Superior temporal gyrus (tissue), 1 donor: Measurements from ENCODE around the gene RAPGEF2.
"Not testable (repeated sequence)": the region's sequence is repeated elsewhere in the genome, so short reads cannot be mapped to it uniquely, and the experiment has no call there.

Source experiments
- DNase-seq: peaks from one replicate; pipeline ENCODE4 v3.0.0-alpha.2; 2016; ENCODE audit errors: extremely low spot score

Gene RAPGEF2

DNA sequence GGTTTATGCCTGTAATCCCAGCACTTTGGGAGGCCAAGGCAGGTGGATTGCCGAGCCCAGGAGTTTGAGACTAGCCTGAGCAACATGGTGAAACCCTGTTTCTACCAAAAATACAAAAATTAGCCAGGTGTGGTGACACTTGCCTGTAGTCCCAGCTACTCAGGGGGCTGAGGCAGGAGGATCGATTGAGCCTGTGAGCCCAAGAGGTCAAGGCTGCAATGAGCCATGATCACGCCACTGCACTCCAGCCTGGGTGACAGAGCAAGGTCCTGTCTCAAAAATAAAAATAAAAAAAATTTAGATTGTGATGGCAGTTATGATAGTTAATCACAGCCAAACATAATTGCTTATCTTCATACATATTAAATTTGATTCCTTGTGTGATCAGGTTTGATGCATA, 58.6 kb downstream of the RAPGEF2 start:
- not testable (repeated sequence) for DNase-seq

DNA sequence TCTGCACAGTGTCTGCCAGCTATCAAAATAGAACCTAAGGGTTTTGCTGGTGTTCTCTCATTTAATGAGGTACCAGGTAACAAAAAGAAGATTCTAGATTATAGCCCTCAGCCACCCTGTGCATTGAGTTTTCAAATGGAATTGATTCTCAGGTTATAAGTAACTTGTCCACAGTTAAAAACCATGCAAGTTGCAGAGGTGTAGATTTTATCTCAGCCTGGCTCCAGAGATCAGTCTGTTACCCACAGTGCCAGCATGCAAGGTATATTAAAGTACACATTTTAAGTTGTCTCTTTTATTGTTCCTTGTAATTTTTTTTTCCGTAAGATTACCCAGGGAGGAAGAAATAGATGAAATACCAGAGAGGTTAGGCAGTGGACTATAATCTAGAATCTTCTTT, 59.7 kb downstream of the RAPGEF2 start:
- DNase-seq = no peak

DNA sequence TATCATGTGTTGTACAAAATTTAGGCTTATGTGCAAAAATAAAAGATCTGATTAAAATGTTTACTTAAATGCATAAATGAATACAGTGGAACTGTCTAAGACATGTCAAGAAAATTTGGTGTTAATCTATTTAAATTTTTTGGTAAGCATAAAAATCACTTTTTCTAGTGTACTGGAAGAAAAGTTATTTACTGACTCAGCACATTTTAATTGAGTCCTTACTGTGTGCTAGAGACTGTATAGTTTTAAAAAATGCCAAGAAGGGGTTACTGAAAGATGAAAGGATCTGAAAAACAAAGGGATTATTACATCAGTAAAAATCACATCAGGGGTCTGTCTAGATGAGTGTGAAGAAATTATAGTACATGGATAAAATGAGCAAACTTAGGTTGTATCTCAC, 60.6 kb downstream of the RAPGEF2 start:
- no peak for DNase-seq

DNA sequence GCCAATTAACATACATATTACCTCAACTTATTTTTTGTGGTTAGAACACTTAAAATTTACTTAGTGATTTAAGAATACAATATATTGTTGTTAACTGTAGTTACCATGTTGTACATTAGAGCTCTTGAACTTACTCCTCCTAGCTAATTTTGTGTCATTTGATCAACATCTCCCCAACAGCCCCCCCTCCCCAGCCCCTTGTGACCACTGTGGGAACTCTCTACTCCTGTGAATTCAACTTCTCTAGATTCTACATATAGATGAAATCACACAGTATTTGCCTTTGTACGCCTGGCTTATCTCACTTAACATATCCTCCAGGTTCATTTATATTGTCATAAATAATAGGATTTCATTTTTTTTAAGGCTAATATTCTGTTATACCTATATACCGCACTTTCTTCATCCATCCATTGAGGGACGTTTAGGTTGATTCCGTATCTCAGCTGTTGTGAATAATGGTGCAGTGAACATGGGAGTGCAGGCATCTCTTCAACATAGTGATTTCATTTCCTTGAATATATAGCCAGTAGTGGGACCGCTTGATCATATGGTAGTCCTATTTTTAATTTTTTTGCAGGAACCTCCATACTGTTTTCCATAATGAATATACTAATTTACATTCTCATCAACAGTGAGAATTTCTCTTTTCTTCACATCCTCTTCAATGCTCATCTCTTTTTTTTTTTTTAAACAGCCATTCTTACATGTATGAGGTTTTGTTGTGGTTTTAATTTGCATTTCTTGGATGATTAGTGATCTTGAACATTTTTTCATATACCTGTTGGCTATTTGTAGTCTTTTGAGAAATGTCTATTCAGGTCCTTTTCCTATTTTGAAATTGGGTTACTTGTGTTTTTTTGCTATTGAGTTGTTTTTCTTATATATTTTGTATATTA, 66.8 kb downstream of the RAPGEF2 start:
- no peak for DNase-seq

DNA sequence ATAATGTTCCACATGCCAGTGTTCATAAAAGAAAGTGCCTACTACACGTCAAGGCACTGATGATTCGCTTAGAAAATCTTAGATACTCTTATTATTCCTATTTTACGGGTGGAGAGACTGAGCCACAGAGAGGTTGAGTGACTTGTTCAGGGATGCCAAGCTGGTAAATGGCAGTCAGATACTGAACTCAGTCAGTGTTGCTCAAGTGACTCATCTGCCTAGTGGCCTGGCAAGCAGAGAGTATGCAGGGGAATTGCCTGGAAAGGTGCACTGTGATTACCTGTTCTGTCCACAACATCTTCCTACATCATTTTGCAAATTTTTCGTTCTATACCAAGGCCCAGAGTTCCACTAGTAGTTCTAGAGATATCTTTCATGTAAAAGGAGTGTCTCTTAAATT, 68.4 kb downstream of the RAPGEF2 start:
- no peak for DNase-seq

DNA sequence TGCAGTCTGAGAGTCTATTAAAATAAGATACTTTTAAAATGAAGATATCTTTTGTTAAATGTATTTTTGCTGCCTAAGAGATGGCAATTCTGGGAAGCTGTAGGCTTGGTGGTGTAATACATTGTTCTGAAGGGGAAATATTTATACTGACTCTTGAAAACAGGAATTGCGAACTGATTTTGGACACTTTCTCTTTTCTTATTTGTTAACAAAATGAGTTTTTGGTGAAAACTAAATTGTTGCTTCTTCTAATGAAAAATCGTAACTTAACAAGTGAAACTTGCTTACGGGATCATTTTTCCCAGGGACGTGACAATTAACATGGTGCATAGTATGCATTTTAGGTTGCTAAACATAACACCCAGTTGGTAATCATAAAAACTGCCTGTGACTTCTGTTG, 71.0 kb downstream of the RAPGEF2 start:
- DNase-seq = no peak

DNA sequence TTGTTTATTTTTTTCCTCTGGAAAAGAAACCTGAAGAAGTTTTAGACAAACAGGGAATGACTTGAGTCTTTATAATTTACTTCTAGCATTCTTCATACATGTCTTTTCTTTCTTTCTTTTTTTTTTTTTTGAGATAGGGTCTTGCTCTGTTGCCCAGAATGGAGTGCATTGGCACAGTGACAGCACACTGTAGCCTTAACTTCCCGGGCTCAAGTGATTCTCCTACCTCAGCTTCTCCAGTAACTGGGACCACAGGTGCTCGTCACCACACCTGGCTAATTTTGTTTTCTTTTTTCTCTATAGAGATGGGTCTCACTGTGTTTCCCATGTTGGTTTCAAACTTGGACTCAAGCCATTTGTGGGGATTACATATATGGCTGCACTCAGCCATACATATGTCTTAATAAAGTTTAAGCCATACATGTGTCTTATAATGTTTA, 71.8 kb downstream of the RAPGEF2 start:
- DNase-seq = no peak

DNA sequence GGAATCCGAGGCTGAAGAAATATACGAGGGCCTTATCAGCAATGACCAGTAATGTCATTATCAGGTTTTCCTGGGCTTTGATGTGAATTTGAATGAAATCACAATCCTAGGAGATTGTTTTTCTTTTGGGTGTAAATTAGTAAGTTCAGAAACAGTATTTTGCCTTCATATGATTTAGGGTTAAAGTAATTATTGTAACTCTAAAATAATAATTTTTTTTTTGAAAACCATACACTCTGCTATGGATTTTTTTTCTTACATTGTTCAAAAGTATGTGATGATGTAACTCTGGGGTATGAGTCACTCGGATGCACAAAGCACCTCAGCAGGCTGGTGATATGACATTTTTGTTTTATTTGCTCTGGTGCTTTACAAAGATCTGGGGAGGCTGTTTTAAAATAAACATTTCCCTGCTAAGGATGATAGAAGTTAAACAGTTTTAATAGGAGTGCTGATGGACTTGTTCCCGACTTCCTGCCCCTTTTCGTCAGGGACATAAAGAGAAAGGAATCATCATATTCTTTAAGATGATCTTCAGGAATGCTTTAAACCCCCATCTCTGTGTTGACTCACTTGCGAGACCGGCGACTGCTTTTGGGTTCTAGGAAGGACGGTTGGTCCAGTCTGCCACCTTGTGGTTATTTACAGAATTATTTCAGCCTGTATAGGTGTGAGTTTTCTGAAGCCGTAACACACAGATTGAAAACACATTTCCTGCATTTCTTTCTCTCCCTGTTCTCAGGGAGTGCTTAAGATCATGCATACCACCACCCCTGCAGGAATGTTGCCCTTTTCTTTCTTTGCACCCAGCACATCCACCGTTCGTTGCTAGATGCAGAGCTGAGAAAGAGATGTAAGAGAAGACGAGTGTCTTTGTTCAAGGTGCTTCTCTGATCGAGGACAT, 72.5 kb downstream of the RAPGEF2 start:
- peak; percentile 97 for DNase-seq

DNA sequence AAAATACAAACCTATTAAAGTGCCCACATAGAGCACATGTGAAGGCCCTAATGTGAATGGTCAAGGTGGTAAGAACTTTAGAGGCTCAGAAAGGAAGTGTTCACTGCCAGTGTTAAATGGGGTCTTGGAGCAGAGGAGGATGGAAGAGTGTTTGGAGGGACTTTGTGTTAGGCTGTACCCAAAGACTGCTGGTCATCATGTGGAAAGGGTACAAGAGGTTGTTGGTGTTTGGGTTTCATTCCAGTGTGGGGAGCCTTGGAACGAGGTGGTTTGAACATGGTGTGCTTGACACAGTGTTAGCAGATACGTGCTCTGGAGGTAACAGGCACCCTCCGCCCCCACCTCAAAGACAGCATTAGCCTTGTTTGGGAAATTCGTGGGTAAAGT, 73.1 kb downstream of the RAPGEF2 start:
- DNase-seq = no peak

DNA sequence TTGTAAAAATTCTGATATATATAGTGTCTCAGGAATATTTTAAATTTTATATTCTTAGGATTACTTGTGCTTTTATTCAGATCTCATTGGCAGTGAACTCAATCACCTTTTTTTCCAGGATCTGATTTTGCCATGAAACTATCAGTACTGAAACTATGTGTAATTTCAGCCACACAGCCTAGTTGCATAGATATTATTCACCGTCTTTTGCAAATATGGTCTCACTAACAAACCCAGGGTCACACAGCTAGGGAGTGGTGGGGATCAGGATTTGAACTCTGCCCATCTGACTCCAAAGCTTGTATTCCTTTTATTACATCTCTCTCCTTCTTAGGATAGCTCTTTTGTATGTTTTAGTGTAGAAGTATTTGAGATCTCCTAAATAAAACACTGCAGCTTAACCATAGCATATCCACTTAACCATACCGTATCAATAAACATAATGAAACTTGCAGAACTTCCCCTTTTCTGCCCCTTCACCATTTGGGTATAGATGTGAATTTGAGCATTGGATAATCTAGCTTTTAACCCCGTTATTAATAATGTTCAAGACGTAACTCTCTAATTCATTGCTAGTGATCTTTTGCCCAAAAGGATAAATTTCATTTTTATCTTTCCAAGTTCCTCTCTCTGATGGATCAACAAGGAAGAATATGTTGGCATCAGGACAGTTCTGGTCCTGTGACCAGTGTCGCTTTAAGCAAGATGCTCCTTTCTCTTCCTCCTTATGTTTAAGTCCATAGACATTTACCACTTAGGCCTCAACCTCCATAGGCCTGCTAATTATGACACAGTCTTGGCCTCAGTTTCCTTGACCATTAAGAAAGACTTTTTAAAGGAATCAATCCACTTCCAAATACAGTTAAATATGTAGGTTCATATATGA, 74.6 kb downstream of the RAPGEF2 start:
- no peak for DNase-seq

DNA sequence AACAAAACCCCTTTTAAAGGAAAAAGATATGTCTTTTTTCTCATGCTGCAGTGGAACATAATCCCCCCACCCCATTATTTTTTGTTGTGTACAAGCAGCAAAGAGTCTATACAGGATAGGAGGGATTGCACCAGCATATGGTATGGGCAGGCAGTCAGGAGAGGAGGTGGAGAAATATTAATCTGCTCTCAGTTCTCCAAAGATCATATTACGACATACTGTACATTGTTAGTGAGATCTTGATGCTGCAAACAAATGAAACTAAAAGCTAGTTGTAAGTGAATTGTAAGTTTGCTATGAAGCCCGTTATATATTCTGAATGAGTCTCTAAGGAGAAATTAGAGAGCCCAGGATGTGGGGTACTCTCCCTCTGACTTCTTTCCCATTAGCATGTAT, 75.3 kb downstream of the RAPGEF2 start:
- no peak for DNase-seq

DNA sequence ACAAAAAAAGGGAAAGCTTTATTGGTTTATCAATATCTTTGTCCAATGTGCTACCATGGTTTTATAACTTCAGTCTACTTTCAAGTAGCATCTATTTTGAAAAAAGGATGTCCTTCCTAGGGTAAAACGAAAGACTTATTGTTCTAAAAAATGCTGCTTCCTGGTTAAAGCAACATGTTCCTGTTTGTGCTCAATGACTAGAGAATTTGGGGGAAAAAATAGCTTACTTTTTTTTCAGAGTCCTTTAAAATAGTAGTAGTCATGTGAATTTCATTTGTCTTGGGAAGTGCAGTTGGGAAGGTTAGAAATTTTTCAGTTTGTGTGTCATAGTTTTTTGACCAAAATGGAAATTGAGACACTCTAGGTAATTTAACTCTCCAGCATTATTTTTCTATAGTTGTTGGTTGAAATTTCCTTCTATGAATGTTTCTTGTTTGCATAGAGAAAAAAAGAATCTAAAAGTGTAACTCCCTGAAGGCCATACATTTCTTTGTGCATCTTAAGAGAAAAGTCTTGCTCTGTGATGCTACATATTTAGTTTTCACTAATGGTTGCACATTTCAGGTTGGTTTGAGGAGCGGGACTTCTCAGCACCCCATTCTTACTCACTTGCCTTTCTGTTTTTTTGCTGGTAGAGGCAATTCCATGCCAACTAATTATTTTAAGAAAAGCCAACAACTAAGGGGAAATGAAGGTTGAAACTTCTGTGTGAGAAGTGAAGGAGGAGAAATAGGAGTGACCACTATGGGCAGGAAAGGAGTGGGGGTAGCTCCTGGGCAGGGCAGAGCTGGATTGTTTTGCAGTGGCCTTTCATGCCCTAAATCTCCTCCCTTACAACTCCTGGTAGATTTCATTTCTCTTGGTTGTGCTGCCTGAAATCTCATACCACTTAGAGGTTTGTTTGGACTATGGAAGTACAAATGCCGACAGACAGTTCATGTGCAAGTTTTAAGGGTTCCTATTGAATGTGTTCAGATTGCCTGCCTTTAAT, 76.4 kb downstream of the RAPGEF2 start:
- DNase-seq = no peak

DNA sequence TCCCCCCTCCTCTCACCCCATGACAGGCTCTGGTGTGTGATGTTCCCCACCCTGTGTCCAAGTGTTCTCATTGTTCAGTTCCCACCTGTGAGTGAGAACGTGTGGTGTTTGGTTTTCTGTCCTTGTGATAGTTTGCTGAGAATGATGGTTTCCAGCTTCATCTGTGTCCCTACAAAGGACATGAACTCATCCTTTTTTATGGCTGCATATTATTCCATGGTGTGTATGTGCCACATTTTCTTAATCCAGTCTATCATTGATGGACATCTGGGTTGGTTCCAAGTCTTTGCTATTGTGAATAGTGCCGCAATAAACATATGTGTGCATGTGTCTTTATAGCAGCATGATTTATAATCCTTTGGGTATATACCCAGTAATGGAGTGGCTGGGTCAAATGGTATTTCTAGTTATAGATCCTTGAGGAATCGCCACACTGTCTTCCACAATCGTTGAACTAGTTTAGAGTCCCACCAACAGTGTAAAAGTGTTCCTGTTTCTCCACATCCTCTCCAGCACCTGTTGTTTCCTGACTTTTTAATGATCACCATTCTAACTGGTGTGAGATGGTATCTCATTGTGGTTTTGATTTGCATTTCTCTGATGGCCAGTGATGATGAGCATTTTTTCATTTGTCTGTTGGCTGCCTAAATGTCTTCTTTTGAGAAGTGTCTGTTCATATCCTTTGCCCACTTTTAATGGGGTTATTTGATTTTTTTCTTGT, 81.2 kb downstream of the RAPGEF2 start:
- not testable (repeated sequence) for DNase-seq

DNA sequence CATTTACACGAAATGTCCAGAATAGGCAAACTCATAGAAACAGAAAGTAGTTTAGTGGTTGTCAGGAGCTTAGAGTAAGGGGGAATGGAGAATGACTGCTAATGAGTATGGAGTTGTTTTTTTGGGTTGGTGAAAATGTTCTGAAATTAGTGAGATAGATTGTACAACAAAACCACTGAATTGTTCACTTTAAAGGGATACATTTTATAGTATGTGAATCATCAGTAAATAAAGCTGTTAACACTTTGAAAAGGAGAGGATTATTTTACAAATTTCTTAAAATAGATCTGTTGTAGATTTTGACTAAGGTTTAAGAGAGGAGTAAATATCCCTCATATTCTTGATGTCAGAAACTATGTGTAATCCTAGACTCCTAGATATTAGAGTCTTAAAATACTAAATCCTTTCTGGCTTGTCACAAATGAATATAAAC, 82.7 kb downstream of the RAPGEF2 start:
- no peak for DNase-seq

DNA sequence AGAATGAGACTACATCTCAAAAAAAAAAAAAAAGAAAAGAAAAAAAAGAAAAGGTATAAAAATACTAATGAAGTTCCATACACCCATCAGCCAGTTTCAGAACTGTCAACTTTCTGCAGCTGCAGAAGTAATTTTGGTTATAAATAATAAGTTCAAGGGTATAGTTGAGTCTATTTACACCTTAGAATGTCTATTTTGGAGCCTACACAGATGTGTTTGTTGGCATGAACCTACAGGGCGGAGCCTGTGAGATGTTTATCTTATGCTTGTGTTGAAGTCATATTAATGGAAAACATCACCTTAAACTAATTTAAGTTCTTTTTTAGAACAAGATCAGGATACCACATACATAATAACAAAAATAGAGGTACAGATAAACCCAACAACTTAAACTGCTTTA, 85.8 kb downstream of the RAPGEF2 start:
- DNase-seq = no peak

DNA sequence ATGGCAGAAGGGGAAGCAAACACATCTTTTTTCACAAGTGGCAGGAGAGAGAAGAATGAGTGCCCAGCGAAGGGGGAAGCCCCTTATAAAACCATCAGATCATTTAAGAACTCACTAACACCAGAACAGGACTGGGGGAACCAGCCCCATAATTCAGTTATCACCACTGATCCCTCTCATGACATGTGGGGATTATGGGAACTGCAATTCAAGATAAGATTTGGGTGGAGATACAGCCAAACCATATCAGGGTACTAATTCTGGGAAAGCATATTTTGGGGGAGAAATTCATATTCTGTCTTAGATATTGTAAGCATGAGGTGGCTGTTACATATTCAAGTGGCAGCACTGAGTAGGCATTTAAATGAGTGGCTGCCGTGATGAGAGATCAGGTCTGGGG, 87.8 kb downstream of the RAPGEF2 start:
- no peak for DNase-seq

DNA sequence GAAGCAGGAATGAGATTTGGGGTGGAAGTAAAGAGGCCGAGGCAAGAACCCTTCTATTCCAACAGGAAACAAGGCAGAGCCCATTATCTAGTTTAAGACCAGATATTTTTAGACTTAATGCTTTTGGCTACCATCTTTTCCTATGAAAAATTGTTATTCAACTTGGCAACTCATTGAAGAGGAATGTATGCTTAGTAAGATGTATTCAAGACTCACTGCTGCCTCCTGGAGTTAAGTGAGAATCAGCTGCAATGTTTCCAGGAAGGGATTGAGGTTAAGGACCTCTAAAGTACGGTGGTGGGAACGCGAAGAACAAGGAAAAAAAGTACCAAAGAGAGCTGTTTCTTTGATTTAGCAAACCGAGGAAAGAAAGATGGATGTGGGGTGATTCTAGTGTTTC, 89.1 kb downstream of the RAPGEF2 start:
- no peak for DNase-seq

DNA sequence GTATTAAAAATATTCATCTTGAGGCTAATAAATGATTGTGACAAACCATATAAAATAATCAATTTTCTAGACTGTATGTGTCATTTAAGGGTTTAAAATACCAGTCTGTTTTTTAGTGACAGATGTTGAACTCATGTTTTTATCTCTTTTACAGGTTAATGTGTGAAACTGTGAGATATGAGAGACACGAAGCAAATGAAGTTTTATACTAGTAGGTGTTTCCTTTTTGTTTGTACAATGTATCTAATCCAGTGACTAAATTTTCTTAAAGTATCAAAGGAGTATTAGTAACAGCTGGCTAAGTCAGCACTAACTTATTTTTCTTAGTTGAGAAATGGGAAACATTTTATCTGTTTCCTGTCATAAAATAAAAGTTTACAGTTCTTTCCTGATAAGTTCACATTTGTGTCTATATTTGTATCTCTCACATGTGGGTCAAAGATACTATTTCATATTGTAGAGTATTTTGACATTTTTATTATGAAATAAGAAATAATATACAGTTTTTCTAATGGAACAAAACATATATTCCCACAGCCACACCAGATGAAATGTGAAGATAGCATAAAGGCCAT, 90.3 kb downstream of the RAPGEF2 start:
- DNase-seq = no peak

DNA sequence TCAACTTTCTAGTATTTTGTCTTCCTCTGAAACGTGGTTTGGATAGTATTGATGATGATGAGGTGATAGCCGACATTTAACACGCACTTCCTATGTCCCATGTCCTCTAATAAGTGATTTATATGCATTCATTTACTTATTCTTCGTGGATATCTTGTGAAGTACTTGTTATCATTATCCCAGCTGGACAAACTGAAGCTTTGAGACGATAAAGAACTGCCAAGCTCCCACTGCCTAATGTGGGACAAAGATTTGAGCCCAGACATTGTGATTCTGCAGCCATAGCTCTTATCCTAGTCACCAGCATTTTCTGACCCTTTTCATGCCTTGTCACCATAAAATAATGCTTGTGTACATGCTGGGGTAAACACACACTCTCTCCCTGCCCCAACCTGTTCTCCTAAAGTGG, 92.5 kb downstream of the RAPGEF2 start:
- DNase-seq = no peak
